GM18519 (cell line): ENCODE results near the gene MAP6D1.
"Not testable (repeated sequence)": the region's sequence is repeated elsewhere in the genome, so short reads cannot be mapped to it uniquely, and the experiment has no call there.

Source experiments
- ATAC-seq: cut with Tn5 transposase; IDR thresholded peaks from one replicate; pipeline ENCODE4 v1.9.1; 2021; ENCODE audit warnings: mild to moderate bottlenecking, moderate library complexity; ENCODE audit not compliant: unreplicated experiment, low FRiP score

The MAP6D1 gene

GRCh38 chr3:183802989-183803388 lies 22.4 kb downstream of the MAP6D1 start:
- ATAC-seq = no peak

GRCh38 chr3:183801601-183802000 lies 23.8 kb downstream of the MAP6D1 start:
- ATAC-seq = no peak

GRCh38 chr3:183800243-183800863 lies 25.0 kb downstream of the MAP6D1 start:
- no peak for ATAC-seq

GRCh38 chr3:183799461-183799860 lies 25.9 kb downstream of the MAP6D1 start:
- no peak for ATAC-seq

GRCh38 chr3:183797996-183798395 lies 27.4 kb downstream of the MAP6D1 start:
- no peak for ATAC-seq

GRCh38 chr3:183796372-183796771 lies 29.0 kb downstream of the MAP6D1 start:
- no peak for ATAC-seq

- no peak for ATAC-seq
These were observed 30.9 kb downstream of the MAP6D1 start for GRCh38 chr3:183794452-183794851.

- no peak for ATAC-seq
These were observed 32.4 kb downstream of the MAP6D1 start for GRCh38 chr3:183792976-183793375.

GRCh38 chr3:183790700-183791099 lies 34.7 kb downstream of the MAP6D1 start:
- ATAC-seq = no peak

- ATAC-seq = no peak
These were observed 35.6 kb downstream of the MAP6D1 start for GRCh38 chr3:183789826-183790225.

- not testable (repeated sequence) for ATAC-seq
These were observed 40.9 kb downstream of the MAP6D1 start for GRCh38 chr3:183784503-183784902.

GRCh38 chr3:183782576-183783276 lies 42.7 kb downstream of the MAP6D1 start:
- ATAC-seq = no peak

GRCh38 chr3:183781246-183781645 lies 44.1 kb downstream of the MAP6D1 start:
- ATAC-seq = no peak

- no peak for ATAC-seq
These were observed 45.4 kb downstream of the MAP6D1 start for GRCh38 chr3:183779896-183780465.

- ATAC-seq = no peak
These were observed 48.3 kb downstream of the MAP6D1 start for GRCh38 chr3:183777016-183777618.

GRCh38 chr3:183776451-183776850 lies 48.9 kb downstream of the MAP6D1 start:
- not testable (repeated sequence) for ATAC-seq

- no peak for ATAC-seq
These were observed 49.6 kb downstream of the MAP6D1 start for GRCh38 chr3:183775781-183776180.

- ATAC-seq = no peak
These were observed 50.7 kb downstream of the MAP6D1 start for GRCh38 chr3:183774631-183775030.

GRCh38 chr3:183769453-183769852 lies 55.9 kb downstream of the MAP6D1 start:
- ATAC-seq = no peak

- no peak for ATAC-seq
These were observed 57.3 kb downstream of the MAP6D1 start for GRCh38 chr3:183768114-183768513.
